Epithelial cell of proximal tubule (primary cell): ENCODE results near the gene PTAFR. TPM values are rescaled to one million over a fixed set of nuclear protein-coding genes. Genes with fewer than 3 reads are reported as not detected.

ENCODE experiments used
- DNase-seq: peaks from one replicate; pipeline ENCODE4 v3.0.0-alpha.2; 2011; ENCODE audit warnings: low read depth
- H3K4me3 ChIP-seq: 2 replicates; pipeline ENCODE4 v1.5.1; 2011; ENCODE audit warnings: low read depth, mild to moderate bottlenecking, low read length
- total RNA-seq: library from RNA; depleted of rRNA; stranded (reverse); fragments of >200 nt; gene quantifications from 2 replicates; pipeline ENCODE4 v1.2.3, GENCODE V29; 2015
- TF ChIP-seq, protein P1 (sequence below): conservative IDR thresholded peaks from 2 replicates; pipeline ENCODE4 v1.5.1; 2012; ENCODE audit warnings: low read depth, mild to moderate bottlenecking, low read length

Gene PTAFR
- total RNA-seq, 1 donor from 2014 or later: 4.9 TPM

DNA sequence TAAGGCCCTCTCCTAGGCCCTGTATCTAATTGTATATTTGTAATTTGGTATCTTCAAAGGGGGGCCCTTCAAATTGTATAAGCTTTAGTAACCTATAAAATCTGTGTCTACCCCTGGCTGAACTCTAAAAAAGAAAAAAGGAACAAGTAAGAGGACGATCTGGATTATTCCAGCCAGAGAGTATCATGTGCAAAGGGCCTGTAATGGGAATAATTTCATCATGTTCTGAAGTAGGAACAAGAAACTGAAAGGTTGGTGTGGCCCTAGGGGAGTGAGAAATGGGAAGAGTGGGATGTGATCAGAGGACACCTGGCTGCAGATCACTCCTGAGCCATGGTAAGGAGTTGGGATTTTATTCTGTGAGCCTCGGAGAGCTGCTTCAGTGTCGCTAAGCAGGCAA is 14.7 kb downstream of the PTAFR start:
- no peak for DNase-seq
- TF ChIP-seq, protein P1, sequence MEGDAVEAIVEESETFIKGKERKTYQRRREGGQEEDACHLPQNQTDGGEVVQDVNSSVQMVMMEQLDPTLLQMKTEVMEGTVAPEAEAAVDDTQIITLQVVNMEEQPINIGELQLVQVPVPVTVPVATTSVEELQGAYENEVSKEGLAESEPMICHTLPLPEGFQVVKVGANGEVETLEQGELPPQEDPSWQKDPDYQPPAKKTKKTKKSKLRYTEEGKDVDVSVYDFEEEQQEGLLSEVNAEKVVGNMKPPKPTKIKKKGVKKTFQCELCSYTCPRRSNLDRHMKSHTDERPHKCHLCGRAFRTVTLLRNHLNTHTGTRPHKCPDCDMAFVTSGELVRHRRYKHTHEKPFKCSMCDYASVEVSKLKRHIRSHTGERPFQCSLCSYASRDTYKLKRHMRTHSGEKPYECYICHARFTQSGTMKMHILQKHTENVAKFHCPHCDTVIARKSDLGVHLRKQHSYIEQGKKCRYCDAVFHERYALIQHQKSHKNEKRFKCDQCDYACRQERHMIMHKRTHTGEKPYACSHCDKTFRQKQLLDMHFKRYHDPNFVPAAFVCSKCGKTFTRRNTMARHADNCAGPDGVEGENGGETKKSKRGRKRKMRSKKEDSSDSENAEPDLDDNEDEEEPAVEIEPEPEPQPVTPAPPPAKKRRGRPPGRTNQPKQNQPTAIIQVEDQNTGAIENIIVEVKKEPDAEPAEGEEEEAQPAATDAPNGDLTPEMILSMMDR: no peak
- no peak overlapping the region for H3K4me3 ChIP-seq

DNA sequence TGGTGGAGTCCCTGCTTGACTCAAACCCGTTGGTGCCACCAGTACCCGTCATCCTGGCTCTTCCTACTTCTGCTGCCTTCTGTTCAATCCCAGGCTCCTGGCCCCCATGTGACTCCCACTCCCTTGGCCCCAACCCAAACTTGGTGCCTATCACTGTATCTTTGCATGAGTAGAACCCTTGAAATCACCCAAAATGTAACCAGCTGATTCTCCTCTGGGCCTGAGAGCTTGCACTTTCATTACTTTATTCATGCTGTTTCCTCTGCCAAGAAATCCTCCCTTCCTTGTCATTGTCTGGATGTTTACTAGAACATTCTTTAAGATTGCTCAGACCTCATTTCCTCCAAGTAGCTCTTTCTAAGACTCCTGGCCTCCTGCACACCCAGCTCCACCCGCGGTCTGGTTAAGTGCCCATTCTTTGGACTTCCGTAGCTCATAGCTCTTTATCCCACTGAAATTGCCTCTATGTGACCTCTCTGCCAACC is 15.7 kb downstream of the PTAFR start:
- DNase-seq: no peak
- TF ChIP-seq, protein P1: no peak
- no peak overlapping the region for H3K4me3 ChIP-seq

DNA sequence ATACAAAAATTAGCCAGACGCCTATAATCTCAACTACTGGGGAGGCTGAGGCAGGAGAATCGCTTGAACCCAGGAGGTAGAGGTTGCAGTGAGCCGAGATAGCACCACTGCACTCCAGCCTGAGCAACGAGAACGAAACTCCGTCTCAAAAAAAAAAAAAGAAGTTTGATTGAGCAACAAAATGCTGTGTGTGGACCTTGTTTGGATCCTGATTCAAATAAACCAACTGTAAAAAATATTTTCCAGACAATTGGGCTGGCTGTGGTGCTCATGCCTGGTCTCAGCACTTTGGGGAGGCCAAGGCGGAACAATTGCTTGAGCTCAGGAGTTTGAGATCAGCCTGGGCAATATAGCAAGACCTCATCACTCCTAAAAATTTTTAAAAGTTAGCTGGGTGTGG is 16.8 kb downstream of the PTAFR start:
- no peak for DNase-seq

DNA sequence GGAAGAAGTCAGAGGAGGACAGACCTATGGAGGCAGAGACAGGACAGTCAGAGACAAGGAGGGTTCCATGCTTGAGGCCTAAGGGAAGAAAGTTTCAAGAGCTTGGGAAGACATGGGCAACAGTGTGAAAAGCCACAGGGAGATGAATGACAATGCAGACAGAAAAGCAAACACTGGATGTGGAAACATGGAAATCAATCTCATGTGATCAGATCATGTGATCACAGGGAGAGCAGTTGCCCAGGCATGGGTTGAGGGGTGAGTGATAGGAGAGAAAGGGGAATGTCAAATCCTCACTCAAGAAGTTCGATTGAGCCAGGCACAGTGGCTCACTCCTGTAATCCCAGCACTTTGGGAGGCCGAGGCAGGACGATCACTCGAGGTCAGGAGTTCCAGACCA is 17.2 kb downstream of the PTAFR start:
- TF ChIP-seq, protein P1: no peak
- no peak for DNase-seq
- no peak overlapping the region for H3K4me3 ChIP-seq

More for the DNA sequence above, 16.8 kb downstream of the PTAFR start:
- no peak overlapping the region for H3K4me3 ChIP-seq
- TF ChIP-seq, protein P1: no peak

DNA sequence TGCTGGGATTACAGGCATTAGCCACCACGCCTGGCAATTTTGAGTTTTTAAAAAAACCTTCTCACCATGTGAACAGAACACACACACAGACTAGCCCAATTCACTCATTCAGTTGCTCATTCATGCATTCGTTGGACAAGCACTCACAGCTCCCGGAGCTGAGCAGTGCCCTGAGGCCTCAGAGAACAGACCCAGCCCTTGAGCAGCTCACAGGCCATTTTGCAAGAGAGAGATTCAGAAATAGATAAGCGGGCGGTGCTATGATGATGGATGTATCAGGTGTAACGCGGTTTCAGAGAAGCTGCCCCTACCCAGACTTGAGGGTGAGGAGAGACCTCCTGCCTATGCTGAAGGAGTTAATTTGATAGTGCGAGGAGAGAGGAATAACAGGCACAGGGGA is 18.6 kb downstream of the PTAFR start:
- DNase-seq: no peak
- no peak overlapping the region for H3K4me3 ChIP-seq
- TF ChIP-seq, protein P1: no peak

DNA sequence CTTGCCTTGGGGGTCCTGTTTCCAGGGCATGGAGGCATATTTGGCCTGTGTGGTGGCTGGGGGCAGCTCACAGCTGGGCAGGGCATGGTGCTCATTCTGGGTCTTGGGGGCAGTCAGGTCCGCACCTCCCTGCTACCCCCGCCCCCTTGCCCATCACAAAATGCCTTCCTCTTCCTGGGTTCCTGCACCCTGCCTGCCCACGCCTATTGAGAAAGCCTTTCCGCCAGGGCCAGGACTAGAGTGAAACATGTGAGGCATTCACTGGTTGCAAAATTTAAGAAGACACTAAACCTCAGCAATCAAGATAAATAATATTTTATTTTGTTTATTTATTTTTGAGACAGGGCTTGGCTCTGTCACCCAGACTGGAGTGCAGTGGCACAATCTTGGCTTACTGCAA is 19.7 kb downstream of the PTAFR start:
- DNase-seq: no peak
- no peak overlapping the region for H3K4me3 ChIP-seq
- TF ChIP-seq, protein P1: no peak

DNA sequence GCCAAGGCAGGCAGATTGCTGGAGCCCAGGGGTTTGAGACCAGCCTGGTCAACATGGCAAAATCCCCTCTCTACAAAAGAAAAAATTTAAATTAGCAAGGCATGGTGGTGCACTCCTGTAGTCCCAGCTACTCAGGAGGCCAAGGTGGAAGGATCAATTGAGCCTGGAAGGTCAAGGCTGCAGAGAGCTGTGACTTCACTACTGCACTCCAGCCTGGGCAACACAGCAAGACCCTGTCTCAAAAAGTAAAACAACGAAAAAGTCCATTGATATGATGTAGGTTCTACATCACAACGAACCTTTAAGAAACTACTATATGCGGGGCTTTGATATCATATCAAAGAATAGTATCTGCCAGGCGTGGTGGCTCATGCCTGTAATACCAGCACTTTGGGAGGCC is 20.9 kb downstream of the PTAFR start:
- DNase-seq: no peak
- TF ChIP-seq, protein P1: no peak
- H3K4me3 ChIP-seq: no peak overlapping the region
